Activated naive CD4-positive, alpha-beta T cell treated with anti-CD3 and anti-CD28 coated beads, Interleukin-2, amount 10 ng/mL, durations not matched to agents 7 days and 5 days (primary cell): ENCODE results near the gene GGA3.

Source experiments
- CTCF ChIA-PET: fragments of 350-600 bp; sonication (Branson Sonifier 250); formaldehyde crosslinking; loops from one replicate; lab custom pipeline; 2021; ENCODE audit warnings: antibody characterized with exemption; lab: Charles Lee
- DNase-seq: peaks from one replicate; pipeline ENCODE4 v3.0.0-alpha.2; 2020
- H3K27ac Mint-ChIP-seq: one replicate; pipeline ENCODE4 v1.8.0; 2021; ENCODE audit warnings: mild to moderate bottlenecking, moderate library complexity, mixed read lengths
- H3K27me3 Mint-ChIP-seq: one replicate; pipeline ENCODE4 v1.8.0; 2021; ENCODE audit warnings: mild to moderate bottlenecking, mixed read lengths
- H3K36me3 Mint-ChIP-seq: one replicate; pipeline ENCODE4 v1.8.0; 2021; ENCODE audit warnings: mixed read lengths
- H3K4me1 Mint-ChIP-seq: one replicate; pipeline ENCODE4 v1.8.0; 2021; ENCODE audit warnings: mixed read lengths
- H3K4me3 Mint-ChIP-seq: one replicate; pipeline ENCODE4 v1.8.0; 2021; ENCODE audit warnings: mild to moderate bottlenecking, moderate library complexity, mixed read lengths
- H3K9me3 Mint-ChIP-seq: one replicate; pipeline ENCODE4 v1.8.0; 2021; ENCODE audit warnings: mixed read lengths

The GGA3 gene

DNA sequence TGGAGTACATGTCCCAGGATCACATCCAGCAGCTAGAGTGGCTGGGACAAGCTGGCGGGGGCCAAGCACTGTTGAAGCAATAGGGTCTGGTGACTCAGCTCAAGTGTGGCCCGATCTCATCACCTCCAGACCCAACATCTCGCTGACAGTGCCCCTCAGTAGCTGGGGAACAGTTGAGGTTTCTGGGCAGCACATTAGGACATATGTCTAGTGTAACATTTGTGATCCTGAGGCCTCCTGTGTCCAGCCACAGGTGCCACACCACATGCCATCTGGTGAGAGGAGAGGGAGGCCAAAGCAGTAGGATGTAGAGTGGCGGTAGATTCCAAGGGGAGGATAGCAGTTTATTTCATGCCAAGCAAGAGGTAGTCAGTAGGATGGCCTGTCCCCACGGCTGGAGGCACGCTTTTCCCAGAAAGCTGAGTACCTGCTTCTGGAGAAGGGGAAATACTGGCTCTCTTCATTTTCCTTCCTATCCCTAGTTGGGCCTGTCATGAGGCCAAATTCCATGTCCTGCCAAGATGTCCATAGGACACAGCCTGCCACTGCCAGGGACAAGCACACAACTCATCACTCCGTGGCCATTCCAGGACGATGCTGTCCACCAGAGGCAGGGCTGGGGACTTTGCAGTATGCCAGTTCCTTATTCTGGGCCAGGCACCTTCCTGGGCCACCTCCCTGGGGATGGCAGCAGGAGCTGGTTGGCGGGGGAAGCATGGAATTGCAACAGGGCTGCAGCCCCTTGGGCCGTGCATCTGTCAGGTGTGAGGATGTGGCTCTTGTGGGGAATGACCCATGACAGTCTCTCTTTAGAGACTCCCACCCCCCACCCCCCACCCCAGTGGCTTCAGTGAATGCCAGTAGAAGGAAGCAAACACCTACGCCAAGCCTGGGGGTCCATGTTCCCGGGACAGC lies 24.0 kb downstream of the GGA3 start:
- no peaks in the 10 kb centered on the region for H3K9me3 Mint-ChIP-seq

DNA sequence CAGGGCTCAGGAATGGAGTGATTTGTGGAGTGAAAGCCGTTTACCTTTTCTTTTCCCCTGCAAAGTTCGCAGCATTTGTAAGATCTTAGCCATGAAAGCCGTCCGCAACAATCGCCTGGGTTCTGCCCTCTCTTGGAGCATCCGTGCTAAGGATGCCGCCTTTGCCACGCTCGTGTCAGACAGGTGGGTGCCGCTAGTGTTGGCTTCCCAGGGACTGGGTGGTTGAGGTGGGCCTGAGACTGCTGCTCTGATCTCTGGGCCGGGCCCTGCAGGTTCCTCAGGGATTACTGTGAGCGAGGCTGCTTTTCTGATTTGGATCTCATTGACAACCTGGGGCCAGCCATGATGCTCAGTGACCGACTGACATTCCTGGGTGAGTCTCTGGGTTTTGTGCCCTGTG lies 28.6 kb downstream of the GGA3 start:
- Mint-ChIP-seq H3K27me3 (no peaks in the 10 kb centered on the region), H3K4me1 (no peaks in the 10 kb centered on the region), H3K4me3 (no peak overlapping the region), H3K36me3 (peaks cover 66% of the 10 kb centered on the region), H3K9me3 (no peaks in the 10 kb centered on the region), H3K27ac (no peak overlapping the region)
- DNase-seq = no peak
- CTCF ChIA-PET = interaction anchor here (0.5 to 1.1 kb wide), 2 partner anchors 119 to 190 kb away, joined by 3 to 5 read pairs; no protein-coding TSS in a partner anchor

More for the DNA sequence above, 24.0 kb downstream of the GGA3 start:
- no peak for DNase-seq
- no peak overlapping the region for H3K27ac Mint-ChIP-seq
- no peaks in the 10 kb centered on the region for H3K27me3 Mint-ChIP-seq
- CTCF ChIA-PET = interaction anchor here (0.8 to 4.5 kb wide), 7 partner anchors 9 to 124 kb away, joined by 3 to 42 read pairs (median 5); no protein-coding TSS in a partner anchor
- H3K4me3 Mint-ChIP-seq = no peak overlapping the region
- peaks cover 13% of the 10 kb centered on the region for H3K4me1 Mint-ChIP-seq
- H3K36me3 Mint-ChIP-seq = peaks cover 59% of the 10 kb centered on the region

DNA sequence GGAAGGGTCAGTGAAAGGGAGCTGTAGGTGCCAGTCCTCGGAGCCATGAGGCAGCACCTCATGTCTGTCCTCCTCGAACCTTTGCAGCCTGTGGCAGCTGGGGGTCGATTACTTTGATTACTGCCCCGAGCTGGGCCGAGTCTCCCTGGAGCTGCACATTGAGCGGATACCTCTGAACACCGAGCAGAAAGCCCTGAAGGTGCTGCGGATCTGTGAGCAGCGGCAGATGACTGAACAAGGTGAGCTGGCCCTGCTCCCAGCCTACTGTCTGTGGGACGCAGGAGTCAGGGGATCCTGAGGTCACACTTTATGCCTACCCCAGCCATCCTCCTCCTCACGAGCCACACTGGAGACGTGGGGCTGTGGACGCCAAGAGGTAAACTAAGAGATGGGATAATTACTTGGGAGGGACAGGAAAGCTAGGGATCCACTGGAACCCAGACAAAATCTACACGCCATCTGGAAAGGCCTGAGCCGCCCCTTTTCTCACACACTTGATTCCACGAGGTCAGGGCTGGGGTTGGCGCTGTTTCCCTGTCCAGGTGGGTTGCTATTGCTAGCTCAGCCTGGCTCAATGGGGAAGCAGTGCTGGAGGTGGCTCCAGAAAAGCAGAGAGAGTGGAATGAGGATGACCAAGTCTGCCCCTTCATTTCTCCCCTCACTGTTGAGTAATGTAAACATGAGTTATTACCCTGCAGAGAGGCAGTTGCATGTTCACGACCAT lies 29.5 kb downstream of the GGA3 start:
- H3K36me3 Mint-ChIP-seq = peaks cover 59% of the 10 kb centered on the region
- CTCF ChIA-PET = interaction anchor here (0.7 to 2.5 kb wide), 3 partner anchors 8 to 118 kb away, joined by 3 to 11 read pairs (median 5); no protein-coding TSS in a partner anchor
- H3K27ac Mint-ChIP-seq = no peak overlapping the region

DNA sequence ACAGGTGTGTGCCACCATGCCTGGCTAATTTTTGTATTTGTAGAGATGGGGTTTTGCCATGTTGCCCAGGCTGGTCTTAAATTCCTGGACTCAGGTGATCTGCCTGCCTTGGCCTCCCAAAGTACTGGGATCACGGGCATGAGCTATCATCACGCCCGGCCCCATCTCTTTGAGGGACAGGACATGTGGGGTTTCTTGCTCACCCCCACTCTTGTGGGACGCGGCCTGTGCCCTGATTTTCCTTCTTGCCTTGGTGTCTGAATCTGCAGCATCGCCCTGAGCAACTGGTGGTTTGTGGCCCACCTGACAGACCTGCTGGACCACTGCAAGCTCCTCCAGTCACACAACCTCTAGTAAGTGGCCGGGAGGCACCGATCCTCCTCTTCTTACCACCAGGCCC lies 30.3 kb downstream of the GGA3 start:
- H3K4me1 Mint-ChIP-seq = no peaks in the 10 kb centered on the region
- H3K27ac Mint-ChIP-seq = no peak overlapping the region
- DNase-seq = no peak
- peaks cover 54% of the 10 kb centered on the region for H3K36me3 Mint-ChIP-seq
- no peaks in the 10 kb centered on the region for H3K9me3 Mint-ChIP-seq
- CTCF ChIA-PET = interaction anchor here (1.0 to 2.5 kb wide), 3 partner anchors 9 to 19 kb away, joined by 3 to 11 read pairs (median 4); no protein-coding TSS in a partner anchor
- H3K27me3 Mint-ChIP-seq = no peaks in the 10 kb centered on the region
- no peak overlapping the region for H3K4me3 Mint-ChIP-seq

More for the DNA sequence above, 29.5 kb downstream of the GGA3 start:
- no peaks in the 10 kb centered on the region for H3K4me1 Mint-ChIP-seq
- H3K27me3 Mint-ChIP-seq = no peaks in the 10 kb centered on the region
- H3K4me3 Mint-ChIP-seq = no peak overlapping the region
- DNase-seq = no peak
- H3K9me3 Mint-ChIP-seq = no peaks in the 10 kb centered on the region

- H3K27ac Mint-ChIP-seq = no peak overlapping the region
- H3K9me3 Mint-ChIP-seq = no peaks in the 10 kb centered on the region
- H3K36me3 Mint-ChIP-seq = peaks cover 51% of the 10 kb centered on the region
- H3K4me1 Mint-ChIP-seq = no peaks in the 10 kb centered on the region
- H3K4me3 Mint-ChIP-seq = no peak overlapping the region
- CTCF ChIA-PET = interaction anchor here (1.7 to 2.3 kb wide), 3 partner anchors 9 to 42 kb away, joined by 5 to 6 read pairs (median 6); partner anchors contain the start of gene MIF4GD
- no peaks in the 10 kb centered on the region for H3K27me3 Mint-ChIP-seq
- no peak for DNase-seq
Observed at GRCh38 chr17:75228847-75229246, 32.6 kb downstream of the GGA3 start.

DNA sequence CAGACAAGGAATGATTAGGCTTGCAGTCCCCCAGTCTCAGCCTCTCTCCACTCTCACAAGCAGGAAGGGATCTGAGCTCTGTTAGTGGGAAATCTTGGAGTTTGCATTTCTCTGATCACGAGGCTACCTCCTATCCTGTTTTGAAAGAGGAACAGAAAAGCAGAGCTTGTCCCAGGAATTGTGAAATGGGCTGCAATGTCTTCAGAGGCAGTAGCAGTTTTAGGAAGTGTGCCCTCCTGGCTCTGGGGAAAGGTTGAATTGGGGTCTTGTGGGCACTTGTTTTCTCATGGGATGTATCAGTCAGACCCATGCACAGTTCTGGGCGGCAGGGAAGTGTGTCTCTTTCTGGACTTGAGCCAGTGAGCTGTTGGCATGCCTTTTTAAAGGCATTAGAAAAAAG lies 33.1 kb downstream of the GGA3 start:
- H3K27ac Mint-ChIP-seq = no peak overlapping the region
- no peaks in the 10 kb centered on the region for H3K4me1 Mint-ChIP-seq
- peaks cover 53% of the 10 kb centered on the region for H3K36me3 Mint-ChIP-seq
- CTCF ChIA-PET = interaction anchor here (1.7 to 2.3 kb wide), 3 partner anchors 10 to 43 kb away, joined by 5 to 6 read pairs (median 6); partner anchors contain the start of gene MIF4GD
- H3K27me3 Mint-ChIP-seq = no peaks in the 10 kb centered on the region
- no peaks in the 10 kb centered on the region for H3K9me3 Mint-ChIP-seq
- no peak for DNase-seq
- H3K4me3 Mint-ChIP-seq = no peak overlapping the region

DNA sequence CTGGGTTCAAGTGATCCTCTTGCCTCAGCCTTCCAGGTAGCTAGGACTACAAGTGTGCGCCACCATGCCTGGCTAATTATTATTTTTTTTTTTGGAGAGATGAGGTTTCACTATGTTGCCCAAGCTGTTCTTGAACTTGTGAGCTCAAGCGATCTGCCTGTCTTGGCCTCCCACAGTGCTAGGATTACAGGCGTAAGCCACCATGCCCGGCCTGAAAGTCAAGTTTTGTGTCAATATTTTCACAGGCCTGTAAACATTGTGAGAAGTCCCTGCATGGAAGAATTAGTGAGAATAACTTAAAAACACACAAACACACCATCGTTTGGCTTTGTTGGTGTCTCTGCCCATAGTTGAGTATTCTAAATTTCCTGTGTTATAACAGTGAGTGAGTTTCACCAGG lies 33.7 kb downstream of the GGA3 start:
- CTCF ChIA-PET = interaction anchor here (1.7 kb wide), 2 partner anchors 10 to 12 kb away, joined by 5 to 6 read pairs; no protein-coding TSS in a partner anchor
- no peak for DNase-seq

GRCh38 chr17:75225016-75225415 lies 36.4 kb downstream of the GGA3 start:
- Mint-ChIP-seq H3K36me3 (peaks cover 34% of the 10 kb centered on the region), H3K4me1 (no peaks in the 10 kb centered on the region), H3K27me3 (no peaks in the 10 kb centered on the region), H3K9me3 (no peaks in the 10 kb centered on the region), H3K4me3 (no peak overlapping the region), H3K27ac (peak overlapping the region; percentile 62)
- CTCF ChIA-PET = interaction anchor here (1.8 kb wide), 1 partner anchor 15 kb away, joined by 6 read pairs; no protein-coding TSS in a partner anchor
- no peak for DNase-seq

More for the DNA sequence above, 33.7 kb downstream of the GGA3 start:
- H3K4me3 Mint-ChIP-seq = no peak overlapping the region
- H3K4me1 Mint-ChIP-seq = no peaks in the 10 kb centered on the region
- no peaks in the 10 kb centered on the region for H3K27me3 Mint-ChIP-seq
- H3K36me3 Mint-ChIP-seq = peaks cover 51% of the 10 kb centered on the region
- H3K9me3 Mint-ChIP-seq = no peaks in the 10 kb centered on the region
- no peak overlapping the region for H3K27ac Mint-ChIP-seq

DNA sequence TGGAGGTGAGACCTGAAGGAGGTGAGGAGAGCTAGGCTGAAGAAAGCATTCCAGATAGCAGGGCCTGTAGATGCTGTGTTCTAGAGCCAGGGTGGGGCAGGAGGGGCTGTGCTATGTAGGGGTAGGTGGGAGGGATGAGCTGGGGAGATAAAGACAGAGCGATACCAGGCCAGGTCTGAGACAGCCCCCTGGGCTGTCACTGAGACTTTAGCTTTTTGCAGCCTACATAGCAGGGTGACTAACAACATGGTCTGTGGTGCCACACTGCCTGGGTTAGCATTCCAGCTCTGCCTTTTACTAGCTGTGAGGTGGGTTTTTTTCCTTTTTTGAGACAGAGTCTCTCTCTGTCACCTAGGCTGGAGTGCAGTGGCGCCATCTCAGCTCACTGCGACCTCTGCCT lies 41.6 kb downstream of the GGA3 start:
- CTCF ChIA-PET = interaction anchor here (0.9 to 3.1 kb wide), 4 partner anchors 17 to 51 kb away, joined by 3 to 15 read pairs (median 4); partner anchors contain the start of gene MIF4GD
- no peak overlapping the region for H3K27ac Mint-ChIP-seq

DNA sequence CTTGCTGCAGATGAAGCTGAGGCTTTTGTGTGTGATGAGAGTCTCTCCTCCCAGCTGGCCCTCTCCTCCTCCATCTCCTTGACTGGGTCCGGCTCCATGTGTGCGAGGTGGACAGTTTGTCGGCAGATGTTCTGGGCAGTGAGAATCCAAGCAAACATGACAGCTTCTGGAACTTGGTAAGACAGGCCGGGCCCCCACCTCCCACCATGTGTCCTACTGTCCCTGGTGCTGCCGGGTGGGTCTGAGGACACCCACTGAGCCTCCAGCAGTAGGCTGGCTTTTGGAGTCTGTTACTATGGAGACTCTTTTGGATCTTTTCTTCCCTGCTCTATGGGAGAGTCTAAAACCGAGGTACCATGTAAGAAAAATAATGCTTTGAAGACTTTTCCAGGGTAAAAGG lies 43.3 kb downstream of the GGA3 start:
- Mint-ChIP-seq H3K4me3 (no peak overlapping the region), H3K27ac (no peak overlapping the region), H3K9me3 (no peaks in the 10 kb centered on the region), H3K36me3 (peaks cover 44% of the 10 kb centered on the region), H3K27me3 (no peaks in the 10 kb centered on the region), H3K4me1 (no peaks in the 10 kb centered on the region)
- DNase-seq = no peak
- CTCF ChIA-PET = interaction anchor here (1.0 to 3.1 kb wide), 2 partner anchors 18 to 21 kb away, joined by 3 to 15 read pairs; no protein-coding TSS in a partner anchor

More for the DNA sequence above, 41.6 kb downstream of the GGA3 start:
- Mint-ChIP-seq H3K36me3 (peaks cover 44% of the 10 kb centered on the region), H3K4me1 (no peaks in the 10 kb centered on the region), H3K9me3 (no peaks in the 10 kb centered on the region), H3K4me3 (no peak overlapping the region), H3K27me3 (no peaks in the 10 kb centered on the region)
- no peak for DNase-seq

DNA sequence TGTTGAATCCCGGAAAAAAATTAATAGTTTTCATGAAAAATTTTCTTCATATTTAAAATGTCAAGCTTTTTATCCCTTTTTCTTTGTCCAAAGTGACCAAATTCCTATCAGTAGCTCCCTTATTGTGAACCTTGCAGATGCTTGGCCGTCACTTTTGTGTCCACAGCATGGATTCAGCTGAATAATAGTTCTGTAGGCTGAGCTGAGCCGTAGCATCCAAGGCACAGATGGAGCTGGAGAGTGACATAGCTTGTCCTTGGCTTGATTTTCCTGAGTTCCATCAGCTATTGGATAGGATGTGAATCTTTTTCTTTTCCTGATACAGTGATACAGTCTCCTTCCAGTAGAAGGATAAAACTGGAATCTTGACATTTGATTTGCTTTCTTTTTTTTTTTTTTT lies 52.3 kb downstream of the GGA3 start:
- Mint-ChIP-seq H3K9me3 (no peaks in the 10 kb centered on the region), H3K4me1 (peaks cover 31% of the 10 kb centered on the region), H3K27ac (no peak overlapping the region), H3K4me3 (no peak overlapping the region), H3K36me3 (peaks cover 28% of the 10 kb centered on the region), H3K27me3 (no peaks in the 10 kb centered on the region)
- DNase-seq = no peak
- CTCF ChIA-PET = interaction anchor here (0.7 to 1.3 kb wide), 4 partner anchors 61 to 247 kb away, joined by 3 to 5 read pairs (median 3); partner anchors contain the start of gene MIF4GD

GRCh38 chr17:75208161-75208560 lies 53.2 kb downstream of the GGA3 start:
- H3K4me3 Mint-ChIP-seq = peak overlapping the region; percentile 29
- no peak for DNase-seq
- peaks cover 26% of the 10 kb centered on the region for H3K36me3 Mint-ChIP-seq
- no peaks in the 10 kb centered on the region for H3K9me3 Mint-ChIP-seq
- H3K27ac Mint-ChIP-seq = no peak overlapping the region
- no peaks in the 10 kb centered on the region for H3K27me3 Mint-ChIP-seq
- CTCF ChIA-PET = interaction anchor here (0.7 to 1.3 kb wide), 3 partner anchors 62 to 246 kb away, joined by 3 to 5 read pairs (median 3); partner anchors contain the start of gene MIF4GD
- peaks cover 36% of the 10 kb centered on the region for H3K4me1 Mint-ChIP-seq

- peak overlapping the region; percentile 29 for H3K4me3 Mint-ChIP-seq
- CTCF ChIA-PET = interaction anchor here (1.3 kb wide), 1 partner anchor 94 kb away, joined by 3 read pairs; no protein-coding TSS in a partner anchor
- H3K27ac Mint-ChIP-seq = no peak overlapping the region
- no peaks in the 10 kb centered on the region for H3K9me3 Mint-ChIP-seq
- no peak for DNase-seq
- H3K4me1 Mint-ChIP-seq = peaks cover 36% of the 10 kb centered on the region
- H3K27me3 Mint-ChIP-seq = no peaks in the 10 kb centered on the region
- H3K36me3 Mint-ChIP-seq = peaks cover 26% of the 10 kb centered on the region
Observed at GRCh38 chr17:75207760-75208159, 53.6 kb downstream of the GGA3 start.
